Measurements from ENCODE around the gene KHDRBS2.

The KHDRBS2 gene
- long read RNA-seq, donor 1, partial matches to known transcripts = 0 of 1 reads
- long read RNA-seq, donor 1, other reads (novel, unspliced or antisense) = 0 of 1 reads
- long read RNA-seq, donor 2, partial matches to known transcripts = 0 of 1 reads
- long read RNA-seq, donor 2, other reads (novel, unspliced or antisense) = 0 of 1 reads
- long read RNA-seq, donor 3, partial matches to known transcripts = 0 of 1 reads
- long read RNA-seq, donor 3, other reads (novel, unspliced or antisense) = 0 of 1 reads
- long read RNA-seq, donor 4, partial matches to known transcripts = 0 of 1 reads
- long read RNA-seq, donor 4, other reads (novel, unspliced or antisense) = 0 of 1 reads
- long read RNA-seq, donor 5, partial matches to known transcripts = 0 of 1 reads
- long read RNA-seq, donor 5, other reads (novel, unspliced or antisense) = 0 of 1 reads
- long read RNA-seq, donor 6, partial matches to known transcripts = 0 of 1 reads
- long read RNA-seq, donor 6, other reads (novel, unspliced or antisense) = 0 of 1 reads
- long read RNA-seq, donor 7, partial matches to known transcripts = 0 of 1 reads
- long read RNA-seq, donor 7, other reads (novel, unspliced or antisense) = 0 of 1 reads
- long read RNA-seq, donor 8 = 0 reads

GRCh38 chr6:62285612-62286469 is at the start of gene KHDRBS2:
TSS of gene KHDRBS2 (minus strand) at chr6:62286225.
- peak; percentile 84 for DNase-seq

GRCh38 chr6:62328607-62329006 is 42.6 kb upstream of the KHDRBS2 start:
- DNase-seq = no peak

DNA sequence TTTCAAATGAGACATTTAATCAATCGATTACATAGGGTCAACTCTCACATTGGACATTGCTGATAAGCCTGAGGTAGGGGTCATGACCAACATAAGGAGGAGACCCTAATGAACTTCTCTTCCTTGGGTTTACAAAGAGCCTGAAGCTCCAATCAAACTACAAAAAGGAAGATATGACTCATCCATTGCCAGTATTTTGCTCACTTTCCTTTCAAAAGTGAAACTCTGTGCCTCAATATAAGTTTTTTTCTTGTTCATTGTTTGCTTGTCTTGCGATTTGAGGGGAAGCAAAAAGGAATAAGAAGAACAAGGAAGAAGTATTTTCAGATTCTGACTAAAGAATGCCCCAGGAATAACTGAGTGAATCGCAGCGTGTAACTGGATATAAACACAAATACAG is 38.8 kb upstream of the KHDRBS2 start:
- DNase-seq = no peak

- no peak for DNase-seq
These were observed 37.9 kb upstream of the KHDRBS2 start for GRCh38 chr6:62323818-62324431.

- DNase-seq = no peak
These were observed 12.8 kb upstream of the KHDRBS2 start for GRCh38 chr6:62298745-62299392.

GRCh38 chr6:62296541-62296940 is 10.5 kb upstream of the KHDRBS2 start:
- DNase-seq = no peak

DNA sequence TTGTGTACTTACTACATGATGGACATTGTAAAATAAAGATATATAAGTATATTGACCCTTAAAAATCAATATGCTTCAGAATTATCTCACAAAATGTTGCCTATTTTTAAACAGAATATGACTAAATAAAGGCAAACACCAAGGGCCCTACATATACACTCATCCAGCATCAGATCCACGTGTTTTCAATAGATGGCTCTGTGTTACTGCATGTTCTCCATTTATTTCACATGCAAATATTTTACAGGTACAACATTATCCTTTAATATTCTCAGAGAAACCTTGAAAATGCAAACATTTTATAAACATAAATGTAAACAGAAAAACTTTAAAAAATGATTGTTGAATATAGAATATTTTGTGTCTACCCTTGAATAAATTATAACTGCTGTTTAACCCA is 2.9 kb upstream of the KHDRBS2 start:
- DNase-seq = no peak

DNA sequence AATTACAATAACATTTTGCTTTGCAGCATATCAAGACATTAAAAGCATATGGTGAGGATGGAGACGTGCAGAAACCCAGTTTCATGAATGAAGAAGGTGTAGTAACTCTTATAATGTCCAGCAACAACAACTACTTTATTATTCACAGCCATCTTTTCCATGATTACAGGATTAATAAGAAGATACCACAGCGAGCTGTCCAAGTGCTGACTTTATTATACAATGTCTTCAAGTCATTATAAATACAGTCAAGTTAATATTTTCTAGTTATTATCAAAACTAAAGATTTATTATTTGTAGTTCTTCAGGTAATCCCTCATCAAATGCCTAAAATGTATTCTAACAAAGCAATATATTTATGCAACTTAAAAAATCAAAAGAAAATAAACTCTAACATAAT is 2.5 kb upstream of the KHDRBS2 start:
- DNase-seq = no peak

- DNase-seq = no peak
These were observed 432 bp upstream of the KHDRBS2 start for GRCh38 chr6:62286470-62286843.

DNA sequence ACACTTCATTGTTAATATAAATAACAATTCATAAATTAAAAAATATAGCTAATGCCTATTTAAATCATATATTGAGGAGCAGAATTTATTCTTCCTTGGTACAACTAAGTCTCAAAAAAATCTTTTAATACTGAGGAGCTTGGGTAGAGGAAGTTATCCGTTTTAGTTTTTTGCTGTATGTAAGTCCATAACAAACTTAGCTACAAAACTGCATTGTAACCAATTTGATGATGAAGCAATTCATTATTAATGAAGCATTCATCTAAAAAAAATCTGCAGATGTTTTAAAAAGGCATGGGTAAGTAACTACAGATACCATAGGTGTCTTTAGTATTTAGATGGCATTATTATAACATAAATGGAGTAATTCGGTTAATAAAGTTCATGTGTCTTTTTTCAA is 1.3 kb downstream of the KHDRBS2 start:
- DNase-seq = no peak

DNA sequence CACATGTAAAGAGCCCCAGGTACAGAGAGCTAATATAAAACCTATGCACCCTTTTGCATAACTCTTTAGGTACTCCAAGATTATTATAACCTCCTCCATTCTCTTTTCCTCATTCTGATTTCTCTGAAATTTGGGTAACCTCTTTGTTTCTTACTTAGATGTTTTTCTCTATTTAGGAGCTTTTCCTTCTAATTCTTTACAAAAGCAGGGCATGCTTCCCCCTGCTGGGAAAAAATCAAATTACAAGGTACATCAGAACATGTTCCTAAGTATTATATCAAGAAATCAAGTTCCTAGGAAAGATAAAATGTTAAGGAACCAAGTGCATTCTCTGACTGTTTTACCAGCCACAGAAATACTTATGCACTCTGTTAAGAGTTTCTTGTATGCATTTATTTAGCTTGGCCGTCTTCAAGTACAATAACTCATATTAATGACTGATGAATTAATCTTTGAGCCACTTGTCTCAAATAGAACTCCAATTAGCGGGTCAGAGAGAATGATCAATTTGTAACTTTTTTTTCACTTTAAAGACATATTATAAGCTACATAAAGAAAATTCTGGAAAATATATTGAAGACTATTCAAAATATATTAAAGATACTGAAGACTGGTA is 2.1 kb downstream of the KHDRBS2 start:
- peak; percentile 13 for DNase-seq

GRCh38 chr6:62283365-62283764 is 2.7 kb downstream of the KHDRBS2 start:
- DNase-seq = no peak

DNA sequence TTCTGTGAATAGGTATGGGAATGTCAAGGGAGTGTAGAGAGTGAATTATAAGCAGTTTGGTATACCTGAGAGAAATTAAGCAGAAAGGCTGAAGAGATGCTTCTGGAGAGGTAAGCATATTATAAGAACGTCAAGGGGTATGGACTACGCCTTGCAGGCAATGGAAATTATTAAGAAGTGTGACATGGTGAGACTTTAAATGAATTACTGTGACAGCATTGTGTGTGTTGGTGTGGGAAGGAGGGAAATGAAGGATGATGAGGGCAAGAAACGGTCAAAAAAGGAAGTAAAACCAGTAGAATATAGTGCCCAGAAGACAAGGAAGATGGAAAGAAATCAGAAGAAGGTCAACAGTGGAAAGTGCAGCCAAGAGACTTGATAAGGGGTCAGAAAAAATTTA is 5.9 kb downstream of the KHDRBS2 start:
- no peak for DNase-seq

DNA sequence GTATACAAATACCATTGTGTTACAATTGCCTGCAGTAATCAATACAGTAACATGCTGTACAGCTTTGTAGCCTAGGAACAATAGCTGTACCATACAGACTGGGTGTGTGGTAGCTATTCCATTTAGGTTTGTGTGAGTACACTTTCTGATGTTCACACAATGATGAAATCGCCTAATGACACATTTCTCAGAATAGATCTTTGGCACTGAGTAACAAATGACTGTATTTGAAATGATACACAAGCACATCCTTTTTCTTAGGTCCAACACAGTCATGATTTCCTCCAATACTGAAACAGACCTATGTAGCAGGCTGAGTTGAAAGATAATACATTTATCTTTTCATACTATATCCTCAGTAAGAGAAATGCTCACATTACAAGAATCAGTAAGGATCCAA is 13.9 kb downstream of the KHDRBS2 start:
- no peak for DNase-seq

- DNase-seq = no peak
These were observed 20.0 kb downstream of the KHDRBS2 start for GRCh38 chr6:62265906-62266525.

- no peak for DNase-seq
These were observed 23.7 kb downstream of the KHDRBS2 start for GRCh38 chr6:62262283-62262682.

DNA sequence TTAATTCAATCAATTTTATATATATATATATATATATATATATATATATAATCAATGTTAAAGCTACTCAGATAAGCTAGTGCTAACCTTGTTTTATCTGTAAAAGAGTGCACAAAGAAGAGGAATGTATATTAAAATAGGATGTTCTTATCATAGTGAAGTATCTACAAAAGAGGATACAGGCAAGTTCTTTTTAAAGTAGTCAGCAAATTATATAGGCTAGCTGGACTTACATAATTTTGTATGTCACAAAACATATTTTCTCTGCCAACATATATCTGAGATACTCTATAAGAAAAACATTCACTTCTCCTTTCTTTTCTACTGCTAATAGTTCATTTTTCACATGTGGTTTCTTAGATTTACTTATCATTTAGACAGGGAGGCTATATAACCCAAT is 39.9 kb downstream of the KHDRBS2 start:
- no peak for DNase-seq

DNA sequence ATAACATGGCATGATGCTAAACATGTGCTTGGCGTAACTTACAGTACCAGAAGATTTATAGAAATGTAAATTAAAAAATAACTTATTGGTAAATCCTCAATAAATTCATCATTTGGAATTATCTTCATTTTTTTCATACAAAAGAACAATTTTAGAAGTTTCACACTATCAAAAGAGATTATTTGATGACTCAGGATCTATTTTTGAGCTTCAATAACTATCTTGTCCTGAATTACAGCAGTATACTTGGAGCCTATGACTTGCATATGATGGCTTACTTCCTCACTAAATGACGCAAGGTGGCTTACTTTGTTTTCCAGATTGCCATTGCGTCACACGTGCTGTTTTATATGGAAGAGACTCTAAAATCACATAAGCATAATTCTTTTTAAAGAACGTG is 49.2 kb downstream of the KHDRBS2 start:
- DNase-seq = no peak

DNA sequence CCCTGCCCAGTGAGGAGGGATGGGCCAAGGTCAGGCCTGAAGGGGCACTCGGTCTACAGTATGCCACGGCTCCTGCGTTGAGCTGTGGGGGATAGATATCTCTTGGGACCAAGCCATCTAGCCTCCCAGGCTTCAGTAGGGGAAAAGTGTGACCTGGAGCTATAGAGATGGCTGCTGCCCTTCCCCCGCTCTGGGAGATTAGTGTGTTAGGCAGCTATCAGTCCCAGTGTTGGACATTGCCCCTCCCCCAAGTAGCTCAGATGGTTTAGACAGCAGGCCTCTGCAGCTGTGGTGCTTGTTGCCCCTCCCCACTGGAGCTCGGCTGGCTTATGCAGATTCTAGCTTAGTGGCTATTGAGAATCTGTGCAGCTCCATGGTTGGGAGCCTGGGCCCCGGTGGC is 56.8 kb downstream of the KHDRBS2 start:
- no peak for DNase-seq

- no peak for DNase-seq
These were observed 68.2 kb downstream of the KHDRBS2 start for GRCh38 chr6:62217866-62218265.

DNA sequence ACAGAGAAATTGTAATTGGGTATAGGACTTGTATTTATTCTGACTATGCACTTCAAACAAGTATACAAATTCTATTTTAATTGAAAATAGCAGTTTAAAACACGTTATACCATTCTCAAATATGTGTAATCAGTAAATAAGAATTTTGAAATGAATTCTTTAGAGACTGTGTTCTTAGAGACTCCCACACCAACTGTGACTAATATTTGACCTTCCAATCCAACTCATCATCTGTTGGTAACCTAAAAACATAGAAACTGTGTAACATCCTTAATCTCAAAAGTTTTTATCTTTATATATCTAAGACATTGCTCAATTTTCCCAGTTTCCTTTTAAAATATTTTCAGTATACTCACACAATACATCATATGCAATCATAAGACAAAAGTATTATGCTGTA is 83.9 kb downstream of the KHDRBS2 start:
- no peak for DNase-seq
